ENCODE data around the gene PACRG.

PACRG gene

DNA sequence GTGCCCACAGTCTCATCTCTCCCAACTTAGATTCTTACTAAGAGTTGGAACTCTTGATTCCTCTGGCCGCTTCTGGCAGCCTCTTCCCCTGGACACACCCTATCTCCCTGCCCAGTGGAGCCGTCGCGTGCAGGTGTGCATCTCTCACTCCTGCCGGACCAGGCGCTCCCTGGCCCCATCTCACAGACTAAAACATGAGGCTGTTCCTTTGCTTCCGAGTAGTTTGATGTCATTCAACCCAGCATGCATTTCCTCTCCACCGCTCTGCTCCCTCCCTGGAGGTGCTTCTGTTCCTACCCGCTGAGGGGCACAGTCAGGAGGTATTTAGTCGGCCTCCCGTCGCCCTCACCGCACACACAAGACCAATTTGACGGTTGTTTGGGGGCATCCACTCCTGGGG, 458.8 kb downstream of the PACRG start:
- DNase-seq: no peak

DNA sequence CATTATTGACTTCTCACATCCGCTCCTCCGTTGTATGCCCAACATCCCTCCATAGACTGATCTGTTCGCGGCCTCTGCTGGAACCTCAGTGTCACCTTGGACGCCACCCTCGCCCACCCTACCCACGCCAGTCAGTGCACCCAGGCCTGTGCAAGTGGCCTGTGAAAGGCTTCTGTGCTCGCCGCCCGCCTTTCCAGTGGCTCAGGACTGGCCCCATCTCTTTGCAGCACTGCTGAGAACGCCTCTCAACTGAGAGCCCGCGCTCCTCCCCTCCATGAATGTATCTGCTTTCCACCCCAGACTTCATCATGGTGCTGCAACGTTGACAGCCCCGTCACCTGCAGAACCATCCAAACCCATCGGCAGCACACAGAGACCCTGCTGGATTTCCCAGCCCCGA, 459.4 kb downstream of the PACRG start:
- no peak for DNase-seq

DNA sequence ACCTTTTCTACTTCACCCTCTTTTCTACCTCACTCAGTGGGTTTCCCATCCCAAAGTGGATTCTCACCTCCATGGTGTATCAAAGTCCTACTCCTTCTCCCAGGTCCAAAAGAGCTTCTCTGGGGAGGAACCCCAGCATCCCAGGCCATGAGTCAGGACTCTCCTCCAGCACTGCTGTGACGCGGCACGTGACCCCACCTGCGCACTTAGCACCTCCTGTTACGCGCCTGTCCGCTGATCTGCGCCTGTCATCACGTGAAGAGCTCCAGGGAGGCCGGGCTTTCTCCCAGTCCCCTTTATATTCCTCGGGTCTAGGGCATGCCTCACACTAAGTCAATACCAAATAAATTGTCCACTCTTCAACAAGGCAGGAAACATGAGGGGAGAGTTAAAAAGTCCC, 459.8 kb downstream of the PACRG start:
- no peak for DNase-seq

DNA sequence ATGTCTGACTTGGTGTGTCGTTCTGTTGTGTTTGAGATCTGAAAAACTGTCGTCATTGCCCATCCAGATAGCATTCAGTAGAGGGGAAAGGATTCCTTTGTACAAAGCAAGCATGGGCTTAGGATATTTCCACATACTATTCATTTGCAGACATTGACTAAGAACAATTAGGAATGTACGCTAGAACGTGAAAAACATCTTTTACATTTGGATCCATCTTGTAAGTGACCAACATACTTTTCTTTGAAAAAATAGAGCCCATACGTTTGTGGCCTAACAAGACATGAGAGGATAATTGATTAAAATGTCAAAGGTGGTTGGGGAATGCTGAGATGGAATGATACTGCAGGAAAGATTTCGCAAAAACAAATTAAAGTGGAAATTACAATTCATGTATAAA, 461.0 kb downstream of the PACRG start:
- DNase-seq: no peak

DNA sequence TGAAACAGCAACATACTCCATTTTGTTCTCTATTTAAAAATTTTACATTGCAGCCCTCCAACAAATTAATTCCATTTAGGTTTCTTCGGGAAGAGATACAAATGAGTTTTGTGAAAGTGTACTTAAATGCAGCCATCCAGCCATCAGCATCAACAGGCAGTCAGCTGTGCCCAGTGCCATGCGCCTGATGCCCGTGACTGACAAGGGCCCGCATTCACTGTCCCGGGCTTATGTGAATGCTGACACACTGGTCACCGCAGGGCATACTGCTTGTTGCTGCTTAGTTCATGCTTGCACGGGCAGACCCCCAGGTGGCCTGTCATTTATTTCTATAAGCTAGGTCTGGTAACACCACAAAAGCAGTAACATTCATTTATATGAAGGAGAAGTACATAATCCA, 461.8 kb downstream of the PACRG start:
- no peak for DNase-seq

DNA sequence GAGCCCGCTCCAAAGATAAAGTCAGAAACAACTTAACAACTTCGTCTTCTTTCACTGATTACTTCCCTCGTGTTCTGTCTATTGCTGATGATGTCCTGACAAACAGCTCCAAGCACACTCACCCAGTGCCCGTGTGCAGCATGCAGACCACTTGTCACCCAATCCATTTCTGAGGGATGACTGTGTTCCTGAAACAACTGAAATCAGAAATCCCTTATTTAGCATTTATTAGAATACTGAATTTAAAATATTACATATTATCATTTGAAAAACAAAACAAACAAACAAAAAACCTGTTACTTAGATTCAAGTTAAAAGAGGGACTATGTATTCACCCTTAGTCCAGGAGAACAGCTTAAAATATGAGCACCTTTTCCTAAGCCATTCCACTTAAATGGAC, 463.0 kb downstream of the PACRG start:
- DNase-seq: no peak

DNA sequence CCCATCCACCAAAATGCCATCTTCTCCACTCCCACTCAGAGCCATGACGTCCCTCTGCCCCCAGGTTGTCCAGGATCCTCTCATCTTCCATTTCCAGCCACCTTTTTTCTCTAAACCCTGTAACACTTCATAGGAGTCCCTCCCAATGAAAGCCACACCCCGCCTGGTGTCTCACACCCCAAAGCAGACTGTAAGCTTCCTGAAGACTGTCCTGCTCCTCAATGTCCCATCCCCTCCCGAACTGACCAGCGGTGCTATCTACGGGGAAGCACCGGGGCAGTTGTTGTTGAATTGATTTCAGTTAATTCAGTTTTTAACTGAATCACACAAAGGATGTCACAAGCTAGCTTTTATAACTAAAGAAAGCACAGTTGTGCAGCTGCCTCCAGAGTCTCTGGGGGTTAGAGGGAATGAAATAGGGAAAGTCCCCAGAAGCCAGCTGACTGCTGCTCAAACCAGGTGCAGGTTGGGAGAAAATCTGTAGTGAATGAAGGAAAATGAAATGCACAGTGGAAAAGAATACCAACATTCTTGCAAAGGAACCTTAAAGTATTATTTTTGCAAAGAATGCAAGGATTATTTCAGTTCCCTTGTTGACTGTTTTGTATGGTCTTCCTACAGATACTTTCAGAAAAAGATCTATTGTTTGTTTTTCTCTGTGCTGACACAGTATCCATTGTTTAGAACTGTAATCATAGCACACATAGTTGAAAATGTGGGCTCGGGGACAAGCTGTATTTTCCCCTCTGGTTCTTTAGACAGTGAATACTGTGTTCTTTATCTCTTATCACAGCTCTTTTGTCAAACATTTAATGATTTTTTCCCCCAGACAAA, 464.1 kb downstream of the PACRG start:
- DNase-seq: no peak

DNA sequence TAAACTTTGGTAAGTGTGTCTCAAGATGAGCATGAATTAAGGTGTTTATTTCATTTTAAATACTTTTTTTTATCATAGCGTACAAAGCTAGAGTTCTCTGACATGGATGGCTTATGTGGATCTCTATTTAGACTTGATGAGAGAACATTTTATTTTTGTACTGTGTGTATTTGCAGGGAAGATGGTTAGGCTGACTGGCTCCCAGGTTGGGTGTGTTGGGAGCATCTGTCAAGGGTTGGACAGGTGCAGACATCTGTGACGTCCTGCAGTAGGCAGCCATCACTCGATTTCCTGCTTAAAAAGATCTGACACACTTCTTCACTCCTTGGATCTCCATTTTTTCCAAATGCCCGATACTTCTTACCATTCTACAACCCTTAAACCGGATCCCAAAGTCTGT, 464.8 kb downstream of the PACRG start:
- no peak for DNase-seq

DNA sequence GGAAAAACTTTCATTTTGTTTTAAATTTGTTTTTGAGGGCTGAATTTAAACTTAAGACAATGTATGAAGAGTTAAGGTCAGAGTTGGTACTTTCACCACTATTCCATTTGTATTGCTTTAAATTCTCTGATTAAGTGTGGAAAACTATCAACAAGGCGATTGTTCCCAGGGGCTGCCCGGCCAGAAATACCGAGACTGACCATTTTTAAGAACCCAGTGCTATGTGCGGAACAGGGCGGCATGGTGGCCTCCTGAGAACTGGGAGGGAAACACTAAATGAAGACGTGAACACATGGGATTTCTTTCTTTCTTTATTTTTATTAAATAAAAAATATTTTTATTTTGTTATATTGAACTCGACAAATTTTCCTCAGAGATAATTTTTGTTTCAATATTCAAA, 465.6 kb downstream of the PACRG start:
- DNase-seq: no peak

DNA sequence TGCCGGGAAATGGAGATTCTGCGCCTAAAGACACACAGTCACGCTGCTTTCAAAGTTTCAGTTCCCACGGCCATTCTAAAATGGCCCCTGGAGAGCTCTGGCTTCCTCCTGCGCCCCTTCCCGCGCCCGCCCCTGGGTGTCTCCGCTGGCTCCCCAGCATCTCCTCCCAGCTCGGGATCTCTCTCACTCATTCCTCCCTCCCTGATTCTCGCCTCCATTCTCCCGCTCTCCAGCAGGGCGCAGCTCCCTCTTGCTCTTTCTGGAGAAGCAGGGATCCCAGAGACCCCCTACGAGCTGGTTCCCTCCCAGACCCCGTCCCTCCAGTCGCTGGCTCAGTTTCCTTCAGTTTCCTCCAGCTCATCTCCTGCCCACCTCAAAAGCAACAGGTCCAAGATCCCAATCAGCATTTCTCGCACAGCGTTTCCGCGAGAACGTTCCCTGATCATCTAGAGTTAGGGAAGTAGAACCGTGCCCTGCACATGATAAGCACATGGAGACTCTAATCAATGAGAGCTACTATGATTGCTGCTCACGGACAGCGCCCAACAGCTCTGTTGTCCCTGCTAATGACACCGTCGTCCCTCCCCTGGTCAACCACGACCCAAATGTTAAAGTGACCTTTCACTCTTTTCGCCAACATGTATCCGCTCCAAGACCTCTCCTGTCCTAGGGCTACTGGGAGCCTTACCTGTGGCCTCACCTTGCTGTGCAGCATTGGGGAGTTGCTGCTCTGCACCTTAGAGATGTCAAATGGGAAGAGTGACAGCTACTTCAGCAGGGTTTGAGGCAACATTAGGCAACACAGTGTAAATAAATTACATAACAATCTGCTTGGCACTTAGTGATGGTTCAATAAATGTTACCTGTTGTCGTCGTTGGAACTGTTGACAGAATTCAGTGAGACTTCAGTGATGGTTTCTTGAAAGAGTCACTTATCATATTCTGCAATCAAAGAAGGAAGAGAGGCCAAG, 468.2 kb downstream of the PACRG start:
- DNase-seq: no peak

DNA sequence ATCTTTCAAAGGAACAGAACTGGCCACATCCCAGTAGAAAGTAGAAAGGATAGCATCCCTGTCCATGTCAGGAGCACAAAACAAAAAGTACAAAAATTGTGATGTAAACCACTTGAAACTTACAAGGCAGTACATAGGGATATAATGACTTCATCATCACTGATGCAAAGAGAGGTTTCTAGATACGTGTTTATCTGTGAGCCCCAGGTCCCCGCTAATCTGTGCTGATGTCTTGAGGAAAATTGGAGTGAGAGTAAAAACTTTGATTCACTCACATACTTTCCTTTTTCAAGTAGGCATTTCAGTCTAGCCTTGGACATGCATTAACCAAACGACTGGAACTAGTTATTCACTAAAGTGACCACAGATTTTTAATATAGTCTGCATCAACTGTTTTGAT, 470.1 kb downstream of the PACRG start:
- DNase-seq: no peak

DNA sequence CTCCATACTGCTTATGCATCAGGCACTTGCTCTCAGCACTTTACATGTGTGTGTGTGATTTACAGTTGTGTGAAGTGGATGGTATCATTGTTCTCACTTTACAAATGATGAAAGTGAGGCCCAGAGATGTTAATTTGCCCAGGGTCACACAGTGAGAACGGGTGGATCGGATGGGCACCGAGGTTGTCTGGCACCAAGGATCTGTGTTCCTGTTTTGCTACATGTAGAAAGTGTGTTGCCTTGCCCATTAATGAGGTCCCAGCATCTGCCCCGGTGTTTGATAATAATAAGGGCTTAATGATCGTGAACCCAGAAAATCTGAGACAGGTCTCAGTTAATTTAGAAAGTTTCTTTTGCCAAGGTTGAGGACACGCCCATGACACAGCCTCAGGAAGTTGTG, 470.6 kb downstream of the PACRG start:
- DNase-seq: no peak

DNA sequence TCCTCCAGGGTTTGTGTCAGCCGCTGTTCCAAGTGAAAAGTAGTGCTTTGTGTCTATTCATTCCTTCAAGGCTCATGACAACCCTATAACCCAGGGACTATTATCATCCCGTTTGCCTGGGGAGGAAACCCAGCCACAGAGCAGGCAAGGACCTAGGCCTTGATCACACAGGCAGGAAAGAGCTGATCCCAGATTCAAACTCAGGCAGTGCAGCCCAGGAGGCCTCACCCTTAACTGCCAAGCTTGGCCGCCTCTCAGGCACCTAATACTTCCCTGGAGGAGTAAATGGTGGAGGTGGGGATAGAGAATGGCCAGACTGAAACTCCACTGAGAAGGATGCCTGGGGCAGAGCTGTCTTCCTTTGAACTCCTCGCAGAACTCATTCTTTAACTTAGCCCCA, 471.6 kb downstream of the PACRG start:
- DNase-seq: no peak

DNA sequence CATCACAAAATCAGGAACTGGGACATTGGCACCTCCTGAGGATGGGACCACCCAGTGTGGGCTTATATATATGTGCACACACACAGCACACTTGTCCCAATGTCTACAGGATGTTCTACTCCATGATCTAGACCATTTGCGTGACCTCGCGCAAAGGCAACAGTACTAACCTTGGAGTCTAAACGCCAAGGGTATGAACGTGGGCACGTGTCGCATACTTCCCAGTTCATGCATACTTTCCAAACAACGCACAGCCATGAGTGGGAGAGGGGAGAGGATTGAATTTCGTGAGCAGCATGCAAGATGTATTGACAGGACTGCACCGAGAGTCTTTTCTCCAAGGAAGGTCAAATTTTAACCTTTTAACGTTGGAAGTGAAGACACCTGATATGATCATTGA, 472.5 kb downstream of the PACRG start:
- DNase-seq: no peak

DNA sequence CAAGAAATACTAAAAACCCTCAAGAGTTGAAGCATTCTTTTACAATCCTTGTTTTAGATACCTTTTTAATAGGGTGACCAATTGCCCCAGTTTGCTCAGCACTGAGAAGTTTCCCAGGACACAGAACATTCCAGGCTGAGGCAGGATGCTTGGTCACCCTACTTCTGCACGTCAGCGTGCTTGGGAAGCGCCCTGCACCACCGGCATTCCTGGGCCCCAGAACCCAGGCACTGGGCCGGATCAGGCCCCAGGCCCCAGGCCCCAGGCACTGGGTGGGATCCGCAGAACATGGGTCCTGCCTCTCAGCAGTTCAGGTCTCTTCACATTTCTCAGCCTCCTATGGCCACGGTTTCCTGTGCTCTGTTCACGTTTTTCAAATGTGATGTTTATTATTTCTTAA, 472.9 kb downstream of the PACRG start:
- no peak for DNase-seq

DNA sequence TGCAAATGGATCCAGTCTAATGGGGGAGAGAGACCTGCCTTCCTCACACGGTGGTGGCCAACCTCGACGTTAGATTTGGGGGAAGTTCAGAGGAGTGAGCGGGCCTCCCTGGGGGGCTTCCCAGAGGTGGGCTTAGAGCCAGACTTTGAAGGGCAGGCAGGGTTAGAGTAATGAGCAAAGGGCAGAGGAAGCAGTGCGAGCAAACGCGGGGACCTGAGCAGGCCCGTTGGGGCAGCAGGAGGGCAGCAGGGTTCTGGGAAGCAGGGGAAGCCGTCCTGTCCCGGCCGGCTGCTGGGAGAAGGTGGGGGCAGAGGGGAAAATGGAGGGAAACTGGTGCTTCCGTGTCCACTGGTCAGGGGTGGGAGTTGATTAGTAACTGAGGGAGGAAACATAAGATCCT, 474.1 kb downstream of the PACRG start:
- no peak for DNase-seq

DNA sequence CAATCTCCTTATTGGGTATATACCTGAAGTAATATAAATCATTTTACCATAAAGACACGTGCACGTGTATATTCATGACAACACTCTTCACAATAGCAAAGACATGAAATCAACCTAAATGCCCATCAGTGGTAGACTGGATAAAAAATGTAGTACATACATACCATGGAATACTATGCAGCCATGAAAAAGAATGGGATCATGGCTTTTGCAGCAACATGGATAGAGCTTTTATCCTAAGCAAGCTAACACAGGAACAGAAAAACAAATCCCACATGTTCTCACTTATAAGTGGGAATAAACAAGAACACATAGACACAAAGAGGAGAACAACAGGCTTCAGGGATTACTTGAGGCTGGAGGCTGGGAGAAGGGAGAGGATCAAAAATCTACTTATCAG, 478.4 kb downstream of the PACRG start:
- no peak for DNase-seq

DNA sequence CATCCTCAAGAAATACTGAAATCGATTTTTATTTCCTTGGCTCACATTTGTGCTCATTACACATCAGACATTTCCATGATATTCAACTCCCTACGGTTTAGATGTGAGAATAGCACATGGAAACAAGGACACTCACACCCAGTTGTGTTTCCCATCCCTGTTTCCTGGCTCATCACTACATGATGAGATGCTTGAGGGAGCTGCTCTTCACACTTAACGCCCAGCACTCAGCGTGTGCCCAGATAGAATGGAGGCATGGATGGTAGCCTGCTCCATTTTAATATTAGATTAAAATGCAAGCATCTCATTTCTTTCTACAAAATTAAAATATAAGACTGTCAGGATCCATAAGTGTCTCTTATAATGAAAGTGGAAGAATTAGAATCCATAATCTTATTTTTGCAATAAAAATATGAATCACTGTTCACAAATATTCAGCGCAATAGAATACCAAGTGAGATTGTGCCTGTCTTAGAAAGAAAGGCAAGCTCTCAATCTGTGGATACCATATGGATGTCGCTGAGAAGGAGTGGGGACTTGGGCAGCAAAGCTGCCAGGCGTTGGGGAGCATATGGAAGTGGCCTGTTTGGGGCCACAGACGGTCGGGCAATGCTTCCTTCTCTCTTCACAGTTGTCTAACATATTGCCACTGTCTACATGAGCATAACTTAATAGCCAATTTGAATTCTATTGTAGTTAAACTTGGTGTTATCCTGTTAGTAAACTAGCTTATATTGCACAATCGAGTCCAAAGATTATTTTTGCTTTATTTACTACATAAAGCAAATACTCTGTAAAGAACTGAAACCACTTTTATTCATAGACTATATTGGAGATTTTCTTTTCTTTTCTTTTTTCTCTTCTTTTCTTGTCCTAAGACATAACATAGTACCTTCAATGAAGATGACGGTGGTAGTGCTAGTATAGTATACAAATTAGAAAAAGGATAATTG, 479.9 kb downstream of the PACRG start:
- no peak for DNase-seq

DNA sequence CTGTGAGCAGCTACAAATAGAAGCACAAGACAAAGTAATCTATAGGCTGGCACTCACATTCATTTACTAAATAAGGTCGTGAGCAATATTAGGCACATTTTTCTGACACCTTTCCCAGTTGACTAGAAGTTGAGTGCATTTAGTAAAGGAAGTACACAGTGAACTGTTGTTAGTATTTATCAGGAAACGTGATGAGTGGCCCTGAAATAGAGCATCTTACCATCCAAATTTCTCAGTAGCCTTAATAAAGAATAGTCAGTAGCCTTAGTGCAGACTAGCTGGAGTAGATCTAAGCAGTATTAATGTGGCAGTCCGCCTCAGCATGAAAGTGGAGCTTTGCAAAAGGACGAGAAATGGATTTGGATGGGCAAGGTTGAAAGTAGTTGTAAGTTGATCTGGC, 481.2 kb downstream of the PACRG start:
- DNase-seq: no peak

DNA sequence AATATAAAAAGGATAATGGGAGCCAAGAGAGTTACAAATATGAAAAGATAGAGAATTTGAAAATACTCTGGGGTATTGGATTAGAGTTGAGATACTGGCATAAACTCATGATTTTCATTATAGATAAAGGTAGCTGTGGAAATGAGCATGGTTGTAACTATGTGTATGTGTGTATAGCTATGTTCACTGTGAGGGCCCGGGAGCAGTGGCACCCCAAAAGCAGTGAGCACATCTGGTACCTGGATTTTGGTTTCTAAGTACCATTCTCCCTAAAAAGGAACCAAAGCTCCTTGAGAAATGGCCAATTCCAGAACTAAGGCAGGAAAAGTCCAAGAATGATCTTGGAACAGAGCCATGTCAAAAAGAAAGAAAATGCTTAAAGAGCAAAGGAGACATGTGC, 484.3 kb downstream of the PACRG start:
- DNase-seq: no peak

DNA sequence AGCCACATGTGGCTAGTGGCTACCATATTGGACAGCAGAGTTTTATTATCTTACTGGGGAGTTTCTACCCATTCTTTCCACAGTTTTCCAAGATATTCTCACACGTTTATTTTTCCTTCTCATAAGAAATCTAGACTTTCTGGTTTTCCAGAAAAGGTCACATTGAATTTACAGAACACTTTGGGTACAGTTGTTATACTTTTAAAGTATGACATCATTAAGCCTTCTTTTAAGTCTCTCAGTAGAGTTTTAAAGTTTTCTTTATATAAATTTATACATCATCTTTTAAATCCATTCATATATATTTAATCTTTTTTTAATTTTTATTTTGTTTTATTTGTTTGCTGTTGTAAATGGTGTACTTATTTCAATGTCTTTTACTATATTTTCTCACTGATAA, 486.5 kb downstream of the PACRG start:
- DNase-seq: no peak

DNA sequence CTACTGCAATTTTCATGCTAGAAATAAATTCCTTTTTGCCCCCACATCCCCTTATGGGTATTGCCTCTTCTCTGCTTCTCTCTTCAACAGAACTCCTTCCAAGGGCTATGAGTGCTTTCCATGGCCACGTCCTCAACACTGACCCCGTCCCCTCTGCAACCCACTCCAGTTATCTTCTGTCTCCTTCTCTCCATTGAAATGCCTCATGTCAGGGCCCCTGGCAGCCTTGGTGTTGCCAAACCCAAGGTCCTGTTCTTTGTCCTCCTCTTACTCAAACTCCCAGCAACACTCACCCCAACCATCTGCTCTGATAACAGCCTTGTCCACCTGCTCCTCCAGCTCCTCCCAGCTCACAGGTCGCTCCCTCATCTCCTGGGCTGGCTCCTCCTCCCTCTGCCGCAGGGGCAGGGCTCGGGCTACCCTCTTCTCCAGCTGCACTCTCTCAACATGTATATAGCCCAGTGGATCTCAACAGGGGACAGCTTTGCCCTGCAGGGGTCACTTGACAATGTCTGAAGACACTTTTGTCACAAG, 490.7 kb downstream of the PACRG start:
- no peak for DNase-seq
